Sigmoid colon (tissue), 7 donors: ENCODE results near the gene C4BPA. TPM values are rescaled to one million over a fixed set of nuclear protein-coding genes. Genes with fewer than 3 reads are reported as not detected.

Source experiments
- DNase-seq: peaks from one replicate; pipeline ENCODE4 v3.0.0-alpha.2; 2019
- H3K27ac ChIP-seq, 4 donors: fragments of 200-600 bp; sonication (generic); one replicate each; pipeline ENCODE4 v1.5.1; 2016 to 2019; ENCODE audit warnings: mild to moderate bottlenecking in 1 of 4
- H3K27me3 ChIP-seq, 3 donors: fragments of 200-600 bp; sonication (generic); one replicate each; pipeline ENCODE4 v1.5.1; 2019; ENCODE audit warnings: mild to moderate bottlenecking in 1 of 3
- H3K36me3 ChIP-seq, 4 donors: fragments of 200-600 bp; sonication (generic); one replicate each; pipeline ENCODE4 v1.5.1; 2016 to 2019
- H3K4me1 ChIP-seq, 4 donors: fragments of 200-600 bp; sonication (generic); one replicate each; pipeline ENCODE4 v1.5.1; 2017 to 2019
- H3K4me3 ChIP-seq, 4 donors: fragments of 200-600 bp; sonication (generic); one replicate each; pipeline ENCODE4 v1.5.1; 2017 to 2019; ENCODE audit warnings: mild to moderate bottlenecking in 2 of 4, moderate library complexity in 1 of 4
- H3K9me3 ChIP-seq, 4 donors: fragments of 200-600 bp in 3 of 4; sonication (generic) in 3 of 4; one replicate each; pipeline versions ENCODE4 v1.5.1 to v1.6.1; 2013 to 2019
- CTCF ChIP-seq, 4 experiments: fragments of 450-650 bp in 3 of 4; fragments of 200-600 bp in 1 of 4; IDR thresholded peaks; one replicate each; pipeline ENCODE4 v1.5.1; 2016 to 2019; ENCODE audit warnings: antibody characterized with exemption in 4 of 4, mild to moderate bottlenecking in 3 of 4, moderate library complexity in 2 of 4
- EP300 ChIP-seq, 4 donors: sonication (generic); formaldehyde crosslinking; IDR thresholded peaks; one replicate each; pipeline ENCODE4 v1.6.1; 2017; ENCODE audit warnings: antibody characterized with exemption in 4 of 4
- POLR2A ChIP-seq, 2 donors: fragments of 450-650 bp; IDR thresholded peaks; one replicate each; pipeline ENCODE4 v1.6.1; 2016; ENCODE audit warnings: antibody characterized with exemption in 2 of 2, mild to moderate bottlenecking in 2 of 2, moderate library complexity in 2 of 2
- POLR2AphosphoS5 ChIP-seq, 4 donors: sonication (generic); formaldehyde crosslinking; IDR thresholded peaks; one replicate each; pipeline ENCODE4 v1.6.1; 2017; ENCODE audit warnings: antibody characterized with exemption in 4 of 4
- WGBS, 2 donors: extraction: QIAGEN DNeasy Blood & Tissue Kit; methylation state at CpG; one replicate each; pipeline ENCODE4 v1.1.7; 2013; 5-methylcytosine and 5-hydroxymethylcytosine counted together
- intact Hi-C: fragments of 100-400 bp; cut with DNase I; formaldehyde crosslinking; loops from one replicate; pipeline ENCODE4 v1.15.1; 2023
- polyA plus RNA-seq, 3 donors: library from polyadenylated mRNA; stranded (reverse); fragments of 200-250 nt; gene quantifications; one replicate each; pipeline ENCODE4 v1.2.3, GENCODE V29; 2013
- total RNA-seq, 4 donors: library from RNA; depleted of rRNA; stranded (reverse); fragments of >200 nt; gene quantifications; one replicate each; pipeline ENCODE4 v1.1.0, GENCODE V29; 2016
- donor health status: healthy with polysubstance abuse.
- donor health status: Bipolar disorder and iron deficiency.
- donor health status: healthy.

The C4BPA gene
- total and polyA plus RNA-seq, 7 donors: 1.2 to 6.4 (median 2.5) TPM; not detected in 4

- 51 to 72% methylated on average over 2 of the region's 2 CpGs for WGBS, 2 donors
- H3K36me3 ChIP-seq: peaks cover 0 to 10% (median 4%) of the 10 kb centered on the region in 4 donors
- no peak for TF ChIP-seq POLR2AphosphoS5 (IDR thresholded peaks at IDR 0.05)
- no peak for TF ChIP-seq CTCF (IDR thresholded peaks at IDR 0.05)
- TF ChIP-seq EP300 (IDR thresholded peaks at IDR 0.05): no peak
- TF ChIP-seq POLR2A (IDR thresholded peaks at IDR 0.05): no peak
- H3K4me3 ChIP-seq: no peak overlapping the region
- H3K9me3 ChIP-seq: no peaks in the 10 kb centered on the region
- no peaks in the 10 kb centered on the region for H3K27me3 ChIP-seq
- no peak overlapping the region for H3K27ac ChIP-seq
- intact Hi-C loops: loop anchor here (2.0 kb wide), 1 partner anchor 319 kb away; no protein-coding TSS in a partner anchor
- no peak for DNase-seq
- H3K4me1 ChIP-seq: no peaks in the 10 kb centered on the region
These were observed 19.8 kb upstream of the C4BPA start for GRCh38 chr1:207084232-207084631.

- intact Hi-C loops: loop anchor here (2.0 kb wide), 1 partner anchor 318 kb away; no protein-coding TSS in a partner anchor
- no peak for DNase-seq
- 21 to 24% methylated on average over 8 of the region's 8 CpGs for WGBS, 2 donors
These were observed 19.3 kb upstream of the C4BPA start for GRCh38 chr1:207084701-207085180.

GRCh38 chr1:207085887-207086286 is 18.1 kb upstream of the C4BPA start:
- no peak for DNase-seq
- intact Hi-C loops: loop anchor here (2.0 kb wide), 1 partner anchor 317 kb away; no protein-coding TSS in a partner anchor
- H3K27me3 ChIP-seq: no peaks in the 10 kb centered on the region
- H3K4me1 ChIP-seq: no peaks in the 10 kb centered on the region
- H3K4me3 ChIP-seq: no peak overlapping the region
- TF ChIP-seq POLR2A (IDR thresholded peaks at IDR 0.05): no peak
- TF ChIP-seq POLR2AphosphoS5 (IDR thresholded peaks at IDR 0.05): no peak
- TF ChIP-seq CTCF (IDR thresholded peaks at IDR 0.05): no peak
- TF ChIP-seq EP300 (IDR thresholded peaks at IDR 0.05): no peak
- WGBS, 2 donors: 72 to 85% methylated on average over 3 of the region's 3 CpGs
- no peaks in the 10 kb centered on the region for H3K9me3 ChIP-seq
- H3K36me3 ChIP-seq: no peaks in the 10 kb centered on the region
- H3K27ac ChIP-seq: no peak overlapping the region

More at GRCh38 chr1:207084701-207085180, 19.3 kb upstream of the C4BPA start:
- H3K27ac ChIP-seq: no peak overlapping the region
- TF ChIP-seq CTCF (IDR thresholded peaks at IDR 0.05): peak; percentile 7 to 59 (median 44)
- no peak for TF ChIP-seq POLR2AphosphoS5 (IDR thresholded peaks at IDR 0.05)
- peaks cover 0 to 5% (median under 1%) of the 10 kb centered on the region in 4 donors for H3K36me3 ChIP-seq
- no peaks in the 10 kb centered on the region for H3K27me3 ChIP-seq
- H3K4me3 ChIP-seq: no peak overlapping the region
- H3K4me1 ChIP-seq: no peaks in the 10 kb centered on the region
- H3K9me3 ChIP-seq: no peaks in the 10 kb centered on the region

GRCh38 chr1:207088161-207088560 is 15.9 kb upstream of the C4BPA start:
- intact Hi-C loops: no loop called here
- Histone ChIP-seq H3K27me3 (no peaks in the 10 kb centered on the region), H3K9me3 (no peaks in the 10 kb centered on the region), H3K4me1 (no peaks in the 10 kb centered on the region), H3K4me3 (no peak overlapping the region), H3K36me3 (no peaks in the 10 kb centered on the region), H3K27ac (no peak overlapping the region)
- 77 to 80% methylated on average over 2 of the region's 2 CpGs for WGBS, 2 donors
- DNase-seq: no peak
- TF ChIP-seq CTCF (IDR thresholded peaks at IDR 0.05) (no peak), POLR2AphosphoS5 (IDR thresholded peaks at IDR 0.05) (no peak), POLR2A (IDR thresholded peaks at IDR 0.05) (no peak), EP300 (IDR thresholded peaks at IDR 0.05) (no peak)
